GM06990 (cell line): Measurements from ENCODE around the gene UBE2G1.

Experiments
- DNase-seq: peaks from one replicate; pipeline ENCODE4 v3.0.0-alpha.2; 2011; ENCODE audit not compliant: insufficient read length; ENCODE audit errors: extremely low read depth
- H3K27me3 ChIP-seq: replicated peaks from 2 replicates; pipeline ENCODE4 v1.6.0; 2011; ENCODE audit warnings: low read length; ENCODE audit not compliant: control insufficient read depth, insufficient read depth
- H3K36me3 ChIP-seq: 2 replicates; pipeline ENCODE4 v1.5.1; 2011; ENCODE audit warnings: low read length; ENCODE audit not compliant: control insufficient read depth, insufficient read depth
- H3K4me3 ChIP-seq: replicated peaks from 2 replicates; pipeline ENCODE4 v1.5.1; 2011; ENCODE audit warnings: low read depth, mild to moderate bottlenecking, control low read depth, low read length
- CTCF ChIP-seq: IDR thresholded peaks from 2 replicates; pipeline ENCODE4 v1.5.1; 2011; ENCODE audit warnings: low read length, control low read depth, mild to moderate bottlenecking, inconsistent platforms; ENCODE audit not compliant: insufficient read depth, poor library complexity, severe bottlenecking

The UBE2G1 gene

GRCh38 chr17:4407216-4407615, 40.7 kb upstream of the UBE2G1 start:
- H3K4me3 ChIP-seq, result no peak overlapping the region
- no peaks in the 10 kb centered on the region for H3K36me3 ChIP-seq
- no peaks in the 10 kb centered on the region for H3K27me3 ChIP-seq
- TF ChIP-seq CTCF, result no peak
- no peak for DNase-seq

- TF ChIP-seq CTCF, result peak; percentile 2
- Histone ChIP-seq H3K27me3 (no peaks in the 10 kb centered on the region), H3K4me3 (no peak overlapping the region), H3K36me3 (no peaks in the 10 kb centered on the region)
- no peak for DNase-seq
These were observed 39.9 kb upstream of the UBE2G1 start for GRCh38 chr17:4406386-4406785.

GRCh38 chr17:4405699-4406098, 39.2 kb upstream of the UBE2G1 start:
- Histone ChIP-seq H3K36me3 (no peaks in the 10 kb centered on the region), H3K4me3 (no peak overlapping the region), H3K27me3 (no peaks in the 10 kb centered on the region)
- no peak for TF ChIP-seq CTCF
- DNase-seq, result no peak

GRCh38 chr17:4405038-4405669, 38.7 kb upstream of the UBE2G1 start:
- Histone ChIP-seq H3K27me3 (no peaks in the 10 kb centered on the region), H3K4me3 (no peak overlapping the region), H3K36me3 (no peaks in the 10 kb centered on the region)
- no peak for TF ChIP-seq CTCF
- DNase-seq, result peak; percentile 58

- DNase-seq, result no peak
- Histone ChIP-seq H3K36me3 (no peaks in the 10 kb centered on the region), H3K4me3 (no peak overlapping the region), H3K27me3 (no peaks in the 10 kb centered on the region)
- TF ChIP-seq CTCF, result no peak
These were observed 31.4 kb upstream of the UBE2G1 start for GRCh38 chr17:4397840-4398239.

GRCh38 chr17:4395111-4395478, 28.6 kb upstream of the UBE2G1 start:
- Histone ChIP-seq H3K36me3 (no peaks in the 10 kb centered on the region), H3K4me3 (no peak overlapping the region), H3K27me3 (no peaks in the 10 kb centered on the region)
- no peak for DNase-seq
- TF ChIP-seq CTCF, result no peak
